AG04450 (cell line): Measurements from ENCODE around the gene KLC3. TPM values are rescaled to one million over a fixed set of nuclear protein-coding genes. Genes with fewer than 3 reads are reported as not detected.

ENCODE experiments used
- CTCF ChIA-PET: fragments of 300-600, 350-600 bp; formaldehyde crosslinking; extraction: SDS; loops from one replicate; lab custom pipeline; 2022; ENCODE audit warnings: antibody characterized with exemption, inconsistent platforms; lab: Charles Lee
- POLR2A ChIA-PET: fragments of 350-600 bp; formaldehyde crosslinking; extraction: SDS; loops from one replicate; lab custom pipeline; 2021; ENCODE audit warnings: antibody characterized with exemption, inconsistent platforms; lab: Yijun Ruan, JAX
- DNase-seq: peaks from one replicate; pipeline ENCODE4 v3.0.0-alpha.2; 2011; ENCODE audit warnings: low read depth, low spot score
- H3K27ac ChIP-seq: one replicate; pipeline ENCODE4 v1.5.1; 2012; ENCODE audit warnings: low read depth, low read length, control low read depth
- H3K27me3 ChIP-seq: one replicate; pipeline ENCODE4 v1.6.0; 2012; ENCODE audit warnings: low read length; ENCODE audit not compliant: control insufficient read depth, insufficient read depth
- H3K4me3 ChIP-seq: 2 replicates; pipeline ENCODE4 v1.5.1; 2011; ENCODE audit warnings: mild to moderate bottlenecking, low read depth, low read length, control low read depth
- H3K9me3 ChIP-seq: 2 replicates; pipeline ENCODE4 v1.5.1; 2012; ENCODE audit warnings: low read length; ENCODE audit not compliant: control insufficient read depth, insufficient read depth
- polyA plus RNA-seq: library from polyadenylated mRNA; depleted of rRNA; stranded (reverse); fragments of >200 nt; gene quantifications from 2 replicates; pipeline ENCODE4 v1.2.3, GENCODE V29; 2011
- TF ChIP-seq, protein P1 (sequence below): IDR thresholded peaks from 2 replicates; pipeline ENCODE4 v1.5.1; 2011; ENCODE audit warnings: low read depth, low read length, control low read depth, inconsistent platforms

Gene KLC3
- polyA plus RNA-seq, 1 experiment = not detected

DNA sequence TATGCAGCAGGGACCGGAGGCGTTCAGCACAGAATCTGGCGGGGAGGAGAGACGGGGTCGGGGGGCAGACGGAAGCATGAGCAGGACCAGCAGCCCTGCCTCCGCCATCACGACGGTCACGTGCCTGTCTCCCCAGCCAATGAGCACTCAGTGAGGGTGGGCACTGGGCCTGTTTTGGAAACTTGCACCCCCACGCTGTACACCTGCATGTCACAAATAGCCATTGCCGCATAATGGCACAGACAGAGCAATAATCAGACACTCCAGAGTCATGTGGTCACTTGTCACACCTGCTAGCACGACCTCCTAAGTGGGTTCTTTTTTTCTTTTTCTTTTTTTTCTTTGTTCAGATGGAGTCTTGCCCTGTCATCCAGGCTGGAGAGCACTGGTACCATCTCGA lies 21.1 kb downstream of the KLC3 start:
- DNase-seq = no peak
- CTCF ChIA-PET = no interaction called here

GRCh38 chr19:45362291-45362690 lies 21.7 kb downstream of the KLC3 start:
- ChIA-PET POLR2A (no interaction called here), CTCF (no interaction called here)
- Histone ChIP-seq H3K27ac (no peak overlapping the region), H3K4me3 (no peak overlapping the region), H3K27me3 (no peaks in the 10 kb centered on the region), H3K9me3 (no peaks in the 10 kb centered on the region)
- no peak for DNase-seq
- TF ChIP-seq, protein P1, sequence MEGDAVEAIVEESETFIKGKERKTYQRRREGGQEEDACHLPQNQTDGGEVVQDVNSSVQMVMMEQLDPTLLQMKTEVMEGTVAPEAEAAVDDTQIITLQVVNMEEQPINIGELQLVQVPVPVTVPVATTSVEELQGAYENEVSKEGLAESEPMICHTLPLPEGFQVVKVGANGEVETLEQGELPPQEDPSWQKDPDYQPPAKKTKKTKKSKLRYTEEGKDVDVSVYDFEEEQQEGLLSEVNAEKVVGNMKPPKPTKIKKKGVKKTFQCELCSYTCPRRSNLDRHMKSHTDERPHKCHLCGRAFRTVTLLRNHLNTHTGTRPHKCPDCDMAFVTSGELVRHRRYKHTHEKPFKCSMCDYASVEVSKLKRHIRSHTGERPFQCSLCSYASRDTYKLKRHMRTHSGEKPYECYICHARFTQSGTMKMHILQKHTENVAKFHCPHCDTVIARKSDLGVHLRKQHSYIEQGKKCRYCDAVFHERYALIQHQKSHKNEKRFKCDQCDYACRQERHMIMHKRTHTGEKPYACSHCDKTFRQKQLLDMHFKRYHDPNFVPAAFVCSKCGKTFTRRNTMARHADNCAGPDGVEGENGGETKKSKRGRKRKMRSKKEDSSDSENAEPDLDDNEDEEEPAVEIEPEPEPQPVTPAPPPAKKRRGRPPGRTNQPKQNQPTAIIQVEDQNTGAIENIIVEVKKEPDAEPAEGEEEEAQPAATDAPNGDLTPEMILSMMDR = no peak

More for the DNA sequence above, 21.1 kb downstream of the KLC3 start:
- H3K27ac ChIP-seq = no peak overlapping the region
- no peak overlapping the region for H3K4me3 ChIP-seq
- H3K27me3 ChIP-seq = no peaks in the 10 kb centered on the region
- no peaks in the 10 kb centered on the region for H3K9me3 ChIP-seq
- TF ChIP-seq, protein P1 = no peak
- POLR2A ChIA-PET = no interaction called here

- ChIA-PET CTCF (no interaction called here), POLR2A (no interaction called here)
Observed at GRCh38 chr19:45363861-45364459, 23.4 kb downstream of the KLC3 start.

DNA sequence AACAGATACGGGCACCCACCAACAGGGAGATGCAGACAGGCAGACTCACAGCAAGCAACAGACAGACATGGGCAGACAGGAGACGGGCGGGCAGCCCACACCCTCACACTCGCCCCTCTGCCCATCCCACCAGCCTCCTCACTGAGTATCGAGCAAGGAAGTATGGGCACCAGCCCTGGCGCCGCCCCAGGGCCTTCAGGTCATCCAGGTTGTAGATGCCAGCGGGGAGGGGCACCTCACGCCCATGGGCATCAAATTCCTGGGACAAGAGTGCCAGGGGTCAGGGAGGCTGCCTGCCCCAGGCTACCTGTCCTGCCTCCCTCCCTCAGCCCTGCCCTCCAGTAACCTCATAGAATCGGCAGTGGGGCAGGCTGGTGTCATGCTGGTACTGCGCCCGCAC lies 24.1 kb downstream of the KLC3 start:
- Histone ChIP-seq H3K9me3 (no peaks in the 10 kb centered on the region; the same call in 1 of the 2 replicates), H3K27me3 (no peaks in the 10 kb centered on the region), H3K4me3 (no peak overlapping the region), H3K27ac (no peak overlapping the region)
- DNase-seq = no peak
- POLR2A ChIA-PET = no interaction called here
- CTCF ChIA-PET = no interaction called here
- TF ChIP-seq, protein P1 = no peak

More at GRCh38 chr19:45363861-45364459, 23.4 kb downstream of the KLC3 start:
- TF ChIP-seq, protein P1 = no peak
- Histone ChIP-seq H3K9me3 (no peaks in the 10 kb centered on the region), H3K27ac (no peak overlapping the region), H3K4me3 (no peak overlapping the region), H3K27me3 (no peaks in the 10 kb centered on the region)
- no peak for DNase-seq

DNA sequence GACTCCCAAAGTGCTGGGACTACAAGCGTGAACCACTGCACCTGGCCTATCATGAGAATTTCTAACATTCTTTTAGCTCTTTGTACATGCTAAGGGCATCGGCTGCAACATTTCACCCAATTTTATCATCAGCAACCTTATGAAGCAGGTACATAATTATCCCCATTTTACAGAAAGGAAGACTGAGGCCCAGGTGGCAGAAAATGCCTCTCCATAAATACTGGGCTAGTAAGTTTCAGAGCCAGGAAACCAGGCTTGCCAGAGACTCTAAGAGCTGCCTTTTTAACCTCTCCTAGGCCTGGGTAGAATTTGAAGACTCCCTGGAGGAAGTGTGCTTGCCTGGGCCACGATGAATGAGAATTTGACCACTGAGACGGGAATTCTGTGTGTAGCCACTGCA lies 27.6 kb downstream of the KLC3 start:
- no peak overlapping the region for H3K27ac ChIP-seq
- CTCF ChIA-PET = no interaction called here
- H3K9me3 ChIP-seq = no peaks in the 10 kb centered on the region; the same call in 1 of the 2 replicates
- DNase-seq = no peak
- TF ChIP-seq, protein P1 = no peak
- no peak overlapping the region for H3K4me3 ChIP-seq
- no peaks in the 10 kb centered on the region for H3K27me3 ChIP-seq
- POLR2A ChIA-PET = no interaction called here
